CD14-positive monocyte (primary cell): ENCODE measurements around the gene MAST4. TPM values are rescaled to one million over a fixed set of nuclear protein-coding genes. Genes with fewer than 3 reads are reported as not detected.

Experiments used
- DNase-seq, 3 donors: peaks; one replicate each; pipeline ENCODE4 v3.0.0-alpha.2; 2011 to 2022
- H2AFZ ChIP-seq: 2 replicates; pipeline ENCODE4 v1.6.0; 2012; ENCODE audit warnings: mild to moderate bottlenecking, low read depth, low read length, inconsistent platforms; ENCODE audit not compliant: insufficient read depth, poor library complexity, severe bottlenecking
- H3K27ac ChIP-seq, 2 donors: 1 replicate in 1 of 2; 2 replicates in 1 of 2; pipeline ENCODE4 v1.5.1; 2012 to 2013; ENCODE audit warnings: low read length in 2 of 2, control low read depth in 1 of 2, inconsistent platforms in 1 of 2, low read depth in 1 of 2, mild to moderate bottlenecking in 1 of 2
- H3K27me3 ChIP-seq, 2 donors: one replicate each; pipeline versions ENCODE4 v1.6.0 to v1.6.1; 2011 to 2013; ENCODE audit warnings: low read length in 2 of 2; ENCODE audit not compliant: control insufficient read depth in 2 of 2, insufficient read depth in 2 of 2
- H3K36me3 ChIP-seq, 2 donors: replicated peaks in 1 of 2; 1 replicate in 1 of 2; 2 replicates in 1 of 2; pipeline versions ENCODE4 v1.5.1 to v1.6.1; 2012 to 2013; ENCODE audit warnings: low read length in 2 of 2, control low read depth in 1 of 2, inconsistent platforms in 1 of 2, mild to moderate bottlenecking in 1 of 2; ENCODE audit not compliant: insufficient read depth in 2 of 2, control insufficient read depth in 1 of 2
- H3K4me1 ChIP-seq, 2 donors: 1 replicate in 1 of 2; 2 replicates in 1 of 2; pipeline versions ENCODE4 v1.5.1 to v1.6.1; 2012 to 2013; ENCODE audit warnings: low read length in 2 of 2, control low read depth in 1 of 2, inconsistent platforms in 1 of 2, mild to moderate bottlenecking in 1 of 2, moderate library complexity in 1 of 2; ENCODE audit not compliant: insufficient read depth in 2 of 2, control insufficient read depth in 1 of 2
- H3K4me2 ChIP-seq: replicated peaks from 2 replicates; pipeline ENCODE3; 2012; ENCODE audit warnings: low read length, moderate library complexity, mild to moderate bottlenecking; ENCODE audit not compliant: poor library complexity, severe bottlenecking; ENCODE audit errors: extremely low read depth
- H3K4me3 ChIP-seq, 3 experiments: fragments of 200-600 bp in 1 of 3; sonication (generic) in 1 of 3; replicated peaks in 1 of 3; 1 replicate in 2 of 3; 2 replicates in 1 of 3; pipeline ENCODE4 v1.5.1; 2011 to 2013; ENCODE audit warnings: low read length in 3 of 3, mild to moderate bottlenecking in 3 of 3, control low read depth in 2 of 3, low read depth in 2 of 3, inconsistent platforms in 1 of 3, moderate library complexity in 1 of 3
- H3K79me2 ChIP-seq: 2 replicates; pipeline ENCODE4 v1.6.0; 2012; ENCODE audit warnings: mild to moderate bottlenecking, control low read depth, inconsistent platforms, low read length, moderate library complexity; ENCODE audit not compliant: insufficient read depth
- H3K9ac ChIP-seq: 2 replicates; pipeline ENCODE4 v1.6.0; 2017; ENCODE audit warnings: low read length, mild to moderate bottlenecking; ENCODE audit not compliant: insufficient read depth, poor library complexity, severe bottlenecking
- H3K9me3 ChIP-seq, 2 donors: replicated peaks in 1 of 2; 1 replicate in 1 of 2; 2 replicates in 1 of 2; pipeline versions ENCODE4 v1.5.1 to v1.6.1; 2012 to 2013; ENCODE audit warnings: low read length in 2 of 2, control low read depth in 1 of 2; ENCODE audit not compliant: control insufficient read depth in 1 of 2, insufficient read depth in 1 of 2
- H4K20me1 ChIP-seq: 2 replicates; pipeline ENCODE4 v1.6.0; 2012; ENCODE audit warnings: mild to moderate bottlenecking, low read length, control low read depth, moderate library complexity; ENCODE audit not compliant: insufficient read depth
- H3K27ac Mint-ChIP-seq, 7 donors: one replicate each; pipeline ENCODE4 v1.8.0; 2020; ENCODE audit warnings: mild to moderate bottlenecking in 7 of 7, mixed read lengths in 7 of 7, moderate library complexity in 6 of 7, inconsistent platforms in 2 of 7
- H3K27me3 Mint-ChIP-seq, 3 donors: one replicate each; pipeline ENCODE4 v1.8.0; 2021 to 2022; ENCODE audit warnings: low read depth in 3 of 3, mild to moderate bottlenecking in 3 of 3, mixed read lengths in 3 of 3, moderate library complexity in 3 of 3, inconsistent platforms in 1 of 3
- H3K36me3 Mint-ChIP-seq, 2 donors: one replicate each; pipeline ENCODE4 v1.8.0; 2020; ENCODE audit warnings: mixed read lengths in 2 of 2, inconsistent platforms in 1 of 2, mild to moderate bottlenecking in 1 of 2
- H3K4me1 Mint-ChIP-seq: one replicate; pipeline ENCODE4 v1.8.0; 2020; ENCODE audit warnings: mild to moderate bottlenecking, mixed read lengths
- H3K4me3 Mint-ChIP-seq, 2 donors: one replicate each; pipeline ENCODE4 v1.8.0; 2020; ENCODE audit warnings: mild to moderate bottlenecking in 2 of 2, mixed read lengths in 2 of 2, moderate library complexity in 1 of 2
- H3K9me3 Mint-ChIP-seq, 7 donors: one replicate each; pipeline ENCODE4 v1.8.0; 2020 to 2022; ENCODE audit warnings: mixed read lengths in 7 of 7, mild to moderate bottlenecking in 6 of 7, moderate library complexity in 6 of 7, inconsistent platforms in 2 of 7
- WGBS: methylation state at CpG from one replicate; pipeline ENCODE4 v1.1.5; 2013; ENCODE audit warnings: missing lambda C conversion rate; ENCODE audit not compliant: insufficient coverage; 5-methylcytosine and 5-hydroxymethylcytosine counted together
- intact Hi-C, 2 donors: fragments of 100-400 bp; cut with micrococcal nuclease; formaldehyde crosslinking; loops; one replicate each; pipeline versions ENCODE4 v1.15.0 to v1.15.1; 2023
- polyA plus RNA-seq, 3 donors: library from polyadenylated mRNA; depleted of rRNA in 1 of 3; unstranded in 2 of 3; stranded (reverse) in 1 of 3; fragments of 300-500 nt in 2 of 3; fragments of >200 nt in 1 of 3; fragmentation: Illumina TruSeq in 2 of 3; gene quantifications; 1 replicate in 2 of 3; 2 replicates in 1 of 3; pipeline ENCODE4 v1.2.3, GENCODE V29; 2012 to 2021
- TF ChIP-seq, protein P1 (sequence below): fragments of 200-600 bp; IDR thresholded peaks from one replicate; pipeline ENCODE4 v1.8.0; 2022; ENCODE audit warnings: antibody characterized with exemption, mild to moderate bottlenecking

MAST4 gene
- polyA plus RNA-seq, 3 donors: 0.03 to 0.24 TPM; not detected in 1

- no peaks in the 10 kb centered on the region for H3K36me3 ChIP-seq
- H4K20me1 ChIP-seq: no peaks in the 10 kb centered on the region
- H3K27me3 ChIP-seq: no peaks in the 10 kb centered on the region
- no peak for DNase-seq
- no peak overlapping the region for H2AFZ ChIP-seq
- TF ChIP-seq, protein P1, sequence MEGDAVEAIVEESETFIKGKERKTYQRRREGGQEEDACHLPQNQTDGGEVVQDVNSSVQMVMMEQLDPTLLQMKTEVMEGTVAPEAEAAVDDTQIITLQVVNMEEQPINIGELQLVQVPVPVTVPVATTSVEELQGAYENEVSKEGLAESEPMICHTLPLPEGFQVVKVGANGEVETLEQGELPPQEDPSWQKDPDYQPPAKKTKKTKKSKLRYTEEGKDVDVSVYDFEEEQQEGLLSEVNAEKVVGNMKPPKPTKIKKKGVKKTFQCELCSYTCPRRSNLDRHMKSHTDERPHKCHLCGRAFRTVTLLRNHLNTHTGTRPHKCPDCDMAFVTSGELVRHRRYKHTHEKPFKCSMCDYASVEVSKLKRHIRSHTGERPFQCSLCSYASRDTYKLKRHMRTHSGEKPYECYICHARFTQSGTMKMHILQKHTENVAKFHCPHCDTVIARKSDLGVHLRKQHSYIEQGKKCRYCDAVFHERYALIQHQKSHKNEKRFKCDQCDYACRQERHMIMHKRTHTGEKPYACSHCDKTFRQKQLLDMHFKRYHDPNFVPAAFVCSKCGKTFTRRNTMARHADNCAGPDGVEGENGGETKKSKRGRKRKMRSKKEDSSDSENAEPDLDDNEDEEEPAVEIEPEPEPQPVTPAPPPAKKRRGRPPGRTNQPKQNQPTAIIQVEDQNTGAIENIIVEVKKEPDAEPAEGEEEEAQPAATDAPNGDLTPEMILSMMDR: no peak
- Mint-ChIP-seq H3K27ac (no peak overlapping the region), H3K4me1 (peaks cover 12% of the 10 kb centered on the region), H3K9me3 (no peaks in the 10 kb centered on the region), H3K36me3 (no peaks in the 10 kb centered on the region), H3K27me3 (peaks cover 0 to 2% (median 0%) of the 10 kb centered on the region in 3 donors), H3K4me3 (no peak overlapping the region)
- H3K27ac ChIP-seq: no peak overlapping the region
- H3K4me3 ChIP-seq: no peak overlapping the region
- intact Hi-C loops: no loop called here
- H3K79me2 ChIP-seq: no peaks in the 10 kb centered on the region
- 0% methylated on average over 1 of the region's 1 CpG for WGBS
- H3K9me3 ChIP-seq: no peaks in the 10 kb centered on the region
- H3K9ac ChIP-seq: no peak overlapping the region
- H3K4me2 ChIP-seq: no peak overlapping the region
- peaks cover 8 to 10% of the 10 kb centered on the region in 2 donors for H3K4me1 ChIP-seq
Observed at GRCh38 chr5:66989286-66989685, 393.1 kb downstream of the MAST4 start.

DNA sequence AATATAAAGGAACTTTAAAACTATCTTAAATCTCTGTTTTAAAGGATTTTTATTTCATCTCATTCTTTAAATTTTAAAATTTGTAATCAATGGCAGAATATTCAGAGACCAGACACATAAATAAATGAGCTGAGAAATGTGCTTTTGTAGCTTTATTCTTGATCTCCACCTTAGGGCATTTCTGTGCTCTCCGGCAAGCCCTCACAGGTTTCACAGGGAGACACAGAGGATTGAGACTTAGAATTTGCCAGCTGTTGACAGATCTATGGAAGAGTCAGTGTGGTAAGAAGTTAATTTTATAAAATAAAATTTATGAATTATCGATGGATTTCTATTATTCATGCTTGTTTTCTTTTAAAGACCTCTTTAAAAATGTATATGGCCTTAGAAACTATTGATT is 393.6 kb downstream of the MAST4 start:
- Histone ChIP-seq H3K9ac (no peak overlapping the region), H3K9me3 (no peaks in the 10 kb centered on the region), H3K27me3 (no peaks in the 10 kb centered on the region), H3K79me2 (no peaks in the 10 kb centered on the region), H3K4me2 (no peak overlapping the region), H3K4me3 (no peak overlapping the region), H3K27ac (no peak overlapping the region), H4K20me1 (no peaks in the 10 kb centered on the region), H3K36me3 (no peaks in the 10 kb centered on the region), H3K4me1 (peaks cover 8 to 10% of the 10 kb centered on the region in 2 donors), H2AFZ (no peak overlapping the region)
- no peak for DNase-seq
- Mint-ChIP-seq H3K4me1 (peaks cover 12% of the 10 kb centered on the region), H3K27ac (no peak overlapping the region), H3K27me3 (no peaks in the 10 kb centered on the region), H3K9me3 (no peaks in the 10 kb centered on the region), H3K36me3 (no peaks in the 10 kb centered on the region), H3K4me3 (no peak overlapping the region)
- intact Hi-C loops: no loop called here
- TF ChIP-seq, protein P1: no peak
- no CpG with 5 or more reads among the region's 2 CpGs for WGBS
